Activated naive CD8-positive, alpha-beta T cell treated with anti-CD3 and anti-CD28 coated beads, Interleukin-2, amount 10 ng/mL, durations not matched to agents 7 days and 5 days (primary cell): ENCODE measurements around the gene PRKD3. TPM values are rescaled to one million over a fixed set of nuclear protein-coding genes. Genes with fewer than 3 reads are reported as not detected.
A peak's percentile ranks its signal among the peaks of the same experiment; 100 is the strongest.

Source experiments
- ATAC-seq: fragments of 150-1000 bp; cut with Tn5 transposase; one replicate; pipeline ENCODE4 v1.10.0; 2021; ENCODE audit warnings: low read depth, moderate library complexity
- POLR2A ChIA-PET: fragments of 350-600 bp; sonication (Branson Sonifier 250); formaldehyde crosslinking; loops from one replicate; lab custom pipeline; 2021; ENCODE audit warnings: antibody characterized with exemption; lab: Charles Lee
- DNase-seq: peaks from one replicate; pipeline ENCODE4 v3.0.0; 2021
- H3K27ac Mint-ChIP-seq: one replicate; pipeline ENCODE4 v1.8.0; 2022; ENCODE audit warnings: mild to moderate bottlenecking, mixed read lengths
- H3K27me3 Mint-ChIP-seq: one replicate; pipeline ENCODE4 v1.8.0; 2022; ENCODE audit warnings: mild to moderate bottlenecking, moderate library complexity, mixed read lengths
- H3K36me3 Mint-ChIP-seq: one replicate; pipeline ENCODE4 v1.8.0; 2021; ENCODE audit warnings: mild to moderate bottlenecking, mixed read lengths
- H3K4me1 Mint-ChIP-seq: one replicate; pipeline ENCODE4 v1.8.0; 2021; ENCODE audit warnings: mixed read lengths
- H3K4me3 Mint-ChIP-seq: one replicate; pipeline ENCODE4 v1.8.0; 2022; ENCODE audit warnings: mild to moderate bottlenecking, moderate library complexity, mixed read lengths
- H3K9me3 Mint-ChIP-seq: one replicate; pipeline ENCODE4 v1.8.0; 2021; ENCODE audit warnings: mixed read lengths
- total RNA-seq, 2 experiments: library from RNA; stranded (reverse); gene quantifications; one replicate each; pipeline ENCODE4 v1.2.3, GENCODE V29; 2021

The PRKD3 gene
- total RNA-seq, 2 experiments from 2014 or later, result 25.0 to 31.3 TPM

DNA sequence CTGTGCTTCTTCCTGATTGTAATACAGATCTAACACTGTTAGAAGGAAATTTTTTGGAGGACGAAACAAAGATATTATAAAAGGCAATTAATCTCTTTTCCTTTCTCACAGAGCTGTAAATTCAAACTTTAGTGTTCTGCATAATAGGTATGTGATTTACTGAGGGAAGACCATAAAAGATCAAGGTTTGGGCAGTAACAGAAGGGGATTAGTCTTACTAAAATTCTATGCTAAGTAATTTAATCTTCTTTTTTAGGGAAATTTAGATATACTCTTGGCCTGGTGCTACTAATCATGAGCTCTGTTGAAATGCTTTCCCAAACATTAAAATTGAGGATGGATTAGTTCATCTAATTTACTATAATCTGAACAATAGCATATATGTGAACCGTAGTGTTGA is 11.0 kb upstream of the PRKD3 start:
- H3K36me3 Mint-ChIP-seq, result no peaks in the 10 kb centered on the region
- POLR2A ChIA-PET, result no interaction called here
- H3K27me3 Mint-ChIP-seq, result peaks cover 57% of the 10 kb centered on the region

DNA sequence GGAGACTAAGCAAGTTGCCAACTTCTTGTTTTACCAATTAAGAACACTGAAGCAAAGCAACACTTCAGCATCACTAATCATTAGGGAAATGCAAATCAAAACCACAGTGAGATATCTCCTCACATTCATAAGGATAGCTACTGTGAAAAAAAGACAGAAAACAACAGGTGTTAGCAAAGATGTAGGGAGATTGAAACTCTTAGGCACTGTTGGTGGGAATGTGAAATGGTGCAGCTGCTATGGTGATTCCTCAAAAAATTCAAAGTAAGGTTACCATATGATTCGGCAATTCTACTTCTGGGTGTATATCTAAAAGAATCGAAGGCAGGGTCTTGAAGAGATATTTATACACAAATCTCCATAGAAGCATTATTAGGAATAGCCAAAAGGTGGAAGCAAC is 8.6 kb upstream of the PRKD3 start:
- Mint-ChIP-seq H3K27me3 (peaks cover 42% of the 10 kb centered on the region), H3K36me3 (no peaks in the 10 kb centered on the region), H3K4me1 (no peaks in the 10 kb centered on the region), H3K9me3 (no peaks in the 10 kb centered on the region), H3K4me3 (no peak overlapping the region), H3K27ac (no peak overlapping the region)
- POLR2A ChIA-PET, result no interaction called here
- ATAC-seq (no peak), DNase-seq (no peak)

More for the DNA sequence above, 11.0 kb upstream of the PRKD3 start:
- Mint-ChIP-seq H3K4me3 (no peak overlapping the region), H3K27ac (no peak overlapping the region), H3K4me1 (no peaks in the 10 kb centered on the region), H3K9me3 (no peaks in the 10 kb centered on the region)
- ATAC-seq (no peak), DNase-seq (no peak)

DNA sequence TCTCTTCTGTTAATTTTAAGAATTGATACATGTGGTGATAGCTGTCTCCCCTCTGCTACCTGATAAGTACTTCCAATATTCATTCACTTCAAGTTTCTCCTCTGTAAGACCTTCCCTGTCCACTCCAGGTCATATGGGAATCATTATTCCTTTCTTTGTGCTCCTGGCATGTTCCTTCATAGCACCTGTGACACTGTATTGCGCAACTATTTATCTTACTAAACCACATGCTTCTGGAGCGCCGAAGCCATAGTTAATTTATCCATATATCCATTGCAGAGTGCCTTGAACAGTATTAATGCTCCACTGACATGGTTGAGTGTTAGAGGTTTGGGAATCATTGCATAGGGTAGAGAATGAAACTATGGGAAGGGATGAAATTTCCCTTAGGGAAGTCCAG is 7.9 kb upstream of the PRKD3 start:
- Mint-ChIP-seq H3K27me3 (peaks cover 40% of the 10 kb centered on the region), H3K27ac (no peak overlapping the region), H3K36me3 (no peaks in the 10 kb centered on the region), H3K4me1 (no peaks in the 10 kb centered on the region), H3K4me3 (no peak overlapping the region), H3K9me3 (no peaks in the 10 kb centered on the region)
- POLR2A ChIA-PET, result no interaction called here
- DNase-seq, result no peak
- no peak for ATAC-seq

DNA sequence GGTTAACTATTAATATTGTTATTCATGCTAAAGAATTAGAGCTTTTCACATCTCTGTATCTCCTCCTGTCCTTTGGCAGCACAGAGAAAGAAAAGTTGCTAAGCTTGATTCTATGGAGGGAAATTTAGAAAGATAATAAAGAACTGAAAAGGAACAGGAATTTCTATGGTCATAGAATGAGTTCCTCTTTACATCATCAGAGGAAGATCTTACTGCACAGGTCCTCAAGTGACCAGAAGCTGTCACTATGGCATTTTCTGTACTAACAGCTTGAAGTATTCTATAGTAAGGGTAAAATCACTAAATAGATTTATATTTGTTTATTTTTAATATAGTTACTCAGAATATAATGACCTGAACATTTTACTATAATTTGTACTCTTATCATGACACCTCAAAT is 6.0 kb upstream of the PRKD3 start:
- POLR2A ChIA-PET, result no interaction called here
- Mint-ChIP-seq H3K9me3 (no peaks in the 10 kb centered on the region), H3K4me1 (peaks cover under 1% of the 10 kb centered on the region), H3K4me3 (no peak overlapping the region), H3K27me3 (peaks cover 48% of the 10 kb centered on the region), H3K27ac (no peak overlapping the region), H3K36me3 (no peaks in the 10 kb centered on the region)
- no peak for DNase-seq
- ATAC-seq, result no peak

DNA sequence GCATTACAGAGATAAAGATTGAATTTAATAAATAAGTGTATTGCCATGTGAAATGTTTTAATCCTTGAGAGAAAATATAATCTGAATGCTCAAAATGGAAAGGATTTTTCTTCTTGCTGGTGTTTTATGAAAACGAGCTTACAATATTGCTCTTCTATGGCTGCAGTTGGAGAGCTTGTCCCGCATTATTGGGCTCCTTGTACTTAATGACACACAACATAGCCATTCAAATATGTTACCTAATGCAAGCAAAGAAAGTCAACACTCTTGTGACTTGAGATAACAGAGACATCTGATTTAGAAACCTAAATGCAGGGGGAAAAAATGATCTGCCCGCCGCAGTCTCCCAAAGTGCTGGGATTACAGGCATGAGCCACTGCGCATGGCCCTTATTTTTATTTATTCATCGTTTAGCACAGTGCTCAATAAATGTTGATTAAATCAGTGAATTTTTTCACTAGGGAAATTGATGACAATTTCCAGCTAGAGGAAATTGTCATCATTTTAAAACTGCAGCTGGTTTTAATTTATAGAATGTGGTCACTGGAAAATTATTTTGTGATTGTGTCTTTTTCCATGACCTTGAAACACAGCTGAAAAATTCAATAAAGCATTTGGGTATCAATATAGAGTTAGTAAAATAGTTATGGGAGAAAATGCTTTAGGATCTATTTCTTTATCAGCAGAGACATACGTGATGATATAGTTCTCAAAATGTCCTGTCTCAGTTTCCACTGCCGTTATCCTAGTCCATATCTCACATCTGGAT is 2.4 kb upstream of the PRKD3 start:
- POLR2A ChIA-PET, result no interaction called here
- H3K4me3 Mint-ChIP-seq, result no peak overlapping the region
- peaks cover 4% of the 10 kb centered on the region for H3K36me3 Mint-ChIP-seq
- ATAC-seq, result no peak
- H3K4me1 Mint-ChIP-seq, result peaks cover 16% of the 10 kb centered on the region
- peaks cover 48% of the 10 kb centered on the region for H3K27me3 Mint-ChIP-seq
- no peak overlapping the region for H3K27ac Mint-ChIP-seq
- no peaks in the 10 kb centered on the region for H3K9me3 Mint-ChIP-seq
- DNase-seq, result no peak

DNA sequence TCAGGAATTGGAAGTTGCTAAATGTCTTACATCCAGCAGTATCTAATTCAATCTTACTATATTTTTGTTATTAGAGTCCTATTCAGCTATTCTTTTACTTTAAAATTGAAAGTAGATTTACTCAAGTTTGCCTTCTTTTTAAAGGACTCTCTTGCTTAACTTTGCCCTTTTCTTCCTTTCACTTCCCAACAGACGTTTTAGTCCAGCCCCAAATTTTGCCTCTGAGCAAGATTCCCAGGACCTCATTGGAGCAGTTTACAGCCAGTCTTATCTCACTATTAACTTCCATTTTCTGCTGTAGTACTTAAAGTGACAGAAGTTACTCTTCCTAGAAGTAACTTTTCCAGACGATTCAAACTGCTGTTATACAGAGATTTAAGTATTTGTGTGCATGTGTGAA is 1.7 kb upstream of the PRKD3 start:
- H3K27ac Mint-ChIP-seq, result no peak overlapping the region
- peaks cover 24% of the 10 kb centered on the region for H3K4me1 Mint-ChIP-seq
- peaks cover 4% of the 10 kb centered on the region for H3K36me3 Mint-ChIP-seq
- POLR2A ChIA-PET, result no interaction called here
- DNase-seq (no peak), ATAC-seq (no peak)
- H3K9me3 Mint-ChIP-seq, result no peaks in the 10 kb centered on the region
- H3K4me3 Mint-ChIP-seq, result no peak overlapping the region
- H3K27me3 Mint-ChIP-seq, result peaks cover 42% of the 10 kb centered on the region

DNA sequence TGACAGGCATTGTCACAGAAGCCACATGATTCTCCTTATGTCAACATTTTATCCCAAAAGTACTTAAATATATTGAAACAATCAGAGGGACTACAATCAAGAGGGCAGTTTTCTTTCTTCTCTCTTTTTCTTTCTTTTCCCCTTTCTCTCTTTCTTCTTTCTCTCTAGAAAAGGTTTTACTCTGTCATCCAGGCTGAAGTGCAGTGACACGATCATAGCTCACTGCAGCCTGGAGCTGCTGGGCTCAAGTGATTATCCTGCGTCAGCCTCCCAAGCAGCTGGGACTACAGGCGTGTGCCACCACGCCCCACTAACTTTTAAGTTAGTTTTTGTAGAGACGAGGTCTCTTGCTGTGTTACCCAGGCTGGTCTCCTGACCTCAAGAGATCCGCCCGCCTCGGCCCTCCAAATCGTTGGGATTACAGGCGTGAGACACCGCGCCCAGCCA is 1.0 kb upstream of the PRKD3 start:
- ATAC-seq (no peak), DNase-seq (no peak)
- peak overlapping the region; percentile 67 for H3K27ac Mint-ChIP-seq
- peaks cover 24% of the 10 kb centered on the region for H3K4me1 Mint-ChIP-seq
- peaks cover 38% of the 10 kb centered on the region for H3K27me3 Mint-ChIP-seq
- POLR2A ChIA-PET, result interaction anchor here (1.0 kb wide), 1 partner anchor 51 kb away, joined by 3 read pairs; no protein-coding TSS in a partner anchor
- H3K4me3 Mint-ChIP-seq, result peak overlapping the region; percentile 84
- no peaks in the 10 kb centered on the region for H3K9me3 Mint-ChIP-seq
- H3K36me3 Mint-ChIP-seq, result peaks cover 4% of the 10 kb centered on the region

DNA sequence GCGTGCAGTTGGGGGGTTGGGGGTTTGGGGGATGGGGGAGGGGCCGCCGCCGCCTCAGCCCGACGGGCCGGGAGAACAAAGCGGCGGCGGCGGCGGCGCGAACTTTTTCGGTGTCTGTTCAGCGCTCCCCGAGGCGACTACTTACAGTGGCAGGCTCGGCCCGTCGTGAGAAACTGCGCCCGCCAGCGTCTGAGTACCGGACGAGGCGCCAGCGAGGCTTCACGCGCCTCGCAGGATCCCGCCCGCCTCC is 172 bp downstream of the PRKD3 start:
- POLR2A ChIA-PET, result interaction anchor here (0.6 to 1.0 kb wide), 3 partner anchors 44 to 1327 kb away, joined by 3 to 5 read pairs (median 3); no protein-coding TSS in a partner anchor
- no peak for DNase-seq
- no peak overlapping the region for H3K27ac Mint-ChIP-seq
- peaks cover 4% of the 10 kb centered on the region for H3K36me3 Mint-ChIP-seq
- no peaks in the 10 kb centered on the region for H3K9me3 Mint-ChIP-seq
- peaks cover 36% of the 10 kb centered on the region for H3K27me3 Mint-ChIP-seq
- H3K4me1 Mint-ChIP-seq, result peaks cover 24% of the 10 kb centered on the region
- H3K4me3 Mint-ChIP-seq, result peak overlapping the region; percentile 48
- ATAC-seq, result no peak

DNA sequence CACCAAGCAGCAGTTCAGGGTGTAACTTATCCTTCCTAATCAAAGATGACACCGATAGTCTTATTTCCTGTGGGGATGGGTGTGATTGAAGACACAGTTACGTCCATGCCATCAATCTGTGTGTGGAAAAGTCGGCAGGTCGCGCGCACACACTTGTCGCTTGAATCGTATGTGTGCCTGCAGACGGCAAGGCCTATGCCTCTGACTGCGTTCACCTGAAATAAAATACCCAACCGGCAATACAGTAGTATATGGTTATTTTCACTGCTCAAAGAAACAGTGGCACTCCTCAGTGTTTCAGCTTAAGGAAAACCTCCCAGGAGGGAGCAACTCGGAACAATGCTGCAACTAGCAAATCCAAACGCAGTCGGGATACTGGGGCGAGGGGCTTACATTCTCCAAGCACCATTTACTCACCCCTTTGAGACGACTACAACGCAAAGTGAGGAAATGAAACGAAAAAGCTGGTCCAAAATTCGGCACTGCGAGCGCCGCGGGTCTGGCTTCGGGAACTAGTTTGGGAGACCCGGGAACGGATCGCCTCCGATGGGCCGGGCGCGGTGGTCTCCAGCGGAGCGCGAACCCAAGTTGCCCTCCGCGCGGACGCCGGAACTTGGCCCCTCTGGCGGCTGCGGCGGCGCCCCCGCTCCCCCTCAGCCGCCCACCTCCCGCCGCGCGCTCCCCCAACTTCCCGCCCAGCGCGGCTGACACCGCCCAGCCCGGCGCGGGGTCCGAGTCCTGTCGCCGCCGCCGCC is 675 bp downstream of the PRKD3 start:
- peak overlapping the region; percentile 94 for H3K27ac Mint-ChIP-seq
- H3K27me3 Mint-ChIP-seq, result peaks cover 36% of the 10 kb centered on the region
- H3K9me3 Mint-ChIP-seq, result no peaks in the 10 kb centered on the region
- POLR2A ChIA-PET, result interaction anchor here (0.6 kb wide), 1 partner anchor 1328 kb away, joined by 5 read pairs; no protein-coding TSS in a partner anchor
- H3K4me3 Mint-ChIP-seq, result peak overlapping the region; percentile 97
- H3K36me3 Mint-ChIP-seq, result peaks cover 4% of the 10 kb centered on the region
- DNase-seq (peak; percentile 62), ATAC-seq (peak; percentile 38)
- H3K4me1 Mint-ChIP-seq, result peaks cover 24% of the 10 kb centered on the region

DNA sequence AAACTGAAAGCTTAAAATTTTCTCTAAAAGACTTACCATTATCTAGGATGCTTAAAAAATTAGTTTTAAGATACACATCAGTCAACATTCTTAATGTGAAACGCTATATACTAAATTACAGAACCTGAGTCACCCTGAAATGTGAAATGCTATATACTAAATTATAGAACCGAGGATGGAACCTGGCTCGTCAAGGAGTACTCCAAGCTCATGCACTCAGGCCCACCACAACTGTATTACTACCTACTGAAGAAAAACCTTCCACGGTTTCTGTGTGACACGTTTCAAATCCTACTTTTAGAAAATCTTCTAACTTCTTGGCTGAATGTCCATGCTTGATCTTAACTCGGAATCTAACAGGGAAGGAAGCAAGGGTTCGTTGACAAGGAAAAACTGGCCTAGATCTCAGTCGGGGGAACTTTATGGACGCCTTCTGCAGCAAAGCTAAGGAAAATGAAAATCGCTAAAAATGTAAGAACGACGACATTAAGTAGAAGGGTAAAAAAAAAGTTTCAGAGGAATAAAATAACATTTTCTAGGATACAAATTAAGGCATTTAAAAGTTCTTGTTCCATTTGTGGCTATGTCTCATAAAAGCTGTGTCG is 1.4 kb downstream of the PRKD3 start:
- H3K27ac Mint-ChIP-seq, result peak overlapping the region; percentile 94
- peak overlapping the region; percentile 97 for H3K4me3 Mint-ChIP-seq
- no peak for DNase-seq
- peaks cover 4% of the 10 kb centered on the region for H3K36me3 Mint-ChIP-seq
- no peaks in the 10 kb centered on the region for H3K9me3 Mint-ChIP-seq
- ATAC-seq, result no peak
- POLR2A ChIA-PET, result interaction anchor here (0.5 kb wide), 1 partner anchor 165 kb away, joined by 3 read pairs; no protein-coding TSS in a partner anchor
- peaks cover 30% of the 10 kb centered on the region for H3K4me1 Mint-ChIP-seq
- peaks cover 31% of the 10 kb centered on the region for H3K27me3 Mint-ChIP-seq

DNA sequence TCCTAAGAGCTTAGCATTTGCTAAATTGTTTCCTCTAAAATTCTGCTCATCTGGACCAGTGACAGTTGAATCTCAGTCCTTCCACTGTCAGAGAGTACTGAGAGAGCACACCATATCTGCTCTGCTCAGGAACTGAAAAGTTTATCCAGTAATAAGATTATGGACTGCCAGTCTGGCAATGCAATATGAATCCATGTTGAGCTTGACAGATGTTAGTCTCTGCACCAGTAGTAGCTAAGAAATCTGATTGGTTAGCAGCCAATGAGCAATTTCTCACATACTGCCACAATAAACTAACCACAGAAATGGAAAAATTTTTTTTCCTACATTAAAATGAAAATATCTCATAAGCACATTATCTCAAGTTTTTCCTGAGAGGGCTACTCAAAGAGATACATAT is 2.3 kb downstream of the PRKD3 start:
- POLR2A ChIA-PET, result interaction anchor here (0.5 kb wide), 1 partner anchor 165 kb away, joined by 3 read pairs; no protein-coding TSS in a partner anchor
- Mint-ChIP-seq H3K4me3 (peak overlapping the region; percentile 26), H3K36me3 (peaks cover 7% of the 10 kb centered on the region), H3K4me1 (peaks cover 35% of the 10 kb centered on the region), H3K27ac (no peak overlapping the region), H3K27me3 (peaks cover 29% of the 10 kb centered on the region), H3K9me3 (no peaks in the 10 kb centered on the region)
- DNase-seq (no peak), ATAC-seq (no peak)

DNA sequence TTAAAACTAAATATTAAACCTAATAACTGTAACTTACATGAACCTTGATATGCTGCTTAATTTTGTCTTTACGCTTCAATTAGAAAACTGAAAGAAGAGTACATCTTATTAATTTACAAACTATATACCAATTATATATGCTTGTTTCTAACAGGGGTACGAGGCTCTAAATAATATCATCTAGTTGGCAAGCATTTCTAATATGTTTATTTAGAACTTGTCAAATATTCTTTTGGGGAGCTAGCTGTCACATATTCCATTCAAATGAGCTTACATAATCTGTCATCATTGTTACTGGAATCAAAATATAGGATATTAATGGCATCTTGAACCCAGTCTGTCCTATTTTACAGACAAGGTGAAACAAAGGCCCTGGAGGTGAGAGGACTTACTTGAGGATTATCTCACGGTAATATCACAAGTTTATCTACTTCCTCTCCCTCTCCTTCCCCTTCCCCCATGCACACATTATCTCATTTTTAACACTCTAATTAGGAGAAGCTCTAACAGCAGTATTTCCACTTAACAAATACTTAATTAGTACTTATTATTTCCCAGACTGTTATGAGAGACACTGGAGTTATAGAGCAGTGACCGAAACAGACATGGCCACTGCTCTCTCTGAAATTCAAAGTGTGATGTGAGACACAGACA is 3.5 kb downstream of the PRKD3 start:
- no peak overlapping the region for H3K27ac Mint-ChIP-seq

More for the DNA sequence above, 3.5 kb downstream of the PRKD3 start:
- H3K9me3 Mint-ChIP-seq, result no peaks in the 10 kb centered on the region
- H3K4me1 Mint-ChIP-seq, result peaks cover 35% of the 10 kb centered on the region
- POLR2A ChIA-PET, result no interaction called here
- no peak overlapping the region for H3K4me3 Mint-ChIP-seq
- peaks cover 11% of the 10 kb centered on the region for H3K36me3 Mint-ChIP-seq
- peaks cover 17% of the 10 kb centered on the region for H3K27me3 Mint-ChIP-seq
- ATAC-seq (no peak), DNase-seq (no peak)
